Ureter (tissue), 1 donor: ENCODE data around the gene NHSL2. TPM values are rescaled to one million over a fixed set of nuclear protein-coding genes. Genes with fewer than 3 reads are reported as not detected.

Experiments used
- DNase-seq: peaks from one replicate; pipeline ENCODE4 v3.0.0-alpha.2; 2020; ENCODE audit warnings: low spot score
- total RNA-seq: library from RNA; stranded (reverse); gene quantifications from one replicate; pipeline ENCODE4 v1.2.4, GENCODE V29; 2023
- donor health status: DM: yes; HTN: yes; CAD: no.

The NHSL2 gene
- total RNA-seq, 1 donor from 2014 or later: 14.6 TPM

- peak; percentile 84 for DNase-seq
Measured at GRCh38 chrX:72018277-72019112, 107.8 kb downstream of the NHSL2 start.

- DNase-seq: peak; percentile 24
Measured at GRCh38 chrX:72019487-72019886, 108.8 kb downstream of the NHSL2 start.

DNA sequence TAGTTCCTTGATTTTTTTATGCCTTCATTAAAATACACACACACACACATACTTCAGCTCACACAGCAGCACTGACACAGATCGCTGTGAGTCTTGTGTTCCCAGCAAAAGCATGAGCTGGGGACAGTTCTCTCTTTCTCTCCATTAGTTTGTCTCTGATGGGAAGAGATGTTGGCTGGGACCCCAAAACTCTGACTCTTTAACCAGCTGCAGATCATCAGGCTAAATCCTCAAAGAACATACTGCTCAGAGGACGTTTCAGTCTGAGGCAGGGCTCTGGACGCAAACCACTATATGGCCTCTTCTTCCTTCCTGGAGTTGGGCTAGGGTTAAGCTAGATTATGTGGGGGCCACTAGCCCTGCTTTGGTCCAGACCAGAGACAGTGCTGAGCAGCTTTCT is 109.6 kb downstream of the NHSL2 start:
- DNase-seq: peak; percentile 35

GRCh38 chrX:72020788-72021187 is 110.1 kb downstream of the NHSL2 start:
- peak; percentile 13 for DNase-seq

- peak; percentile 35 for DNase-seq
Measured at GRCh38 chrX:72021975-72022374, 111.3 kb downstream of the NHSL2 start.

DNA sequence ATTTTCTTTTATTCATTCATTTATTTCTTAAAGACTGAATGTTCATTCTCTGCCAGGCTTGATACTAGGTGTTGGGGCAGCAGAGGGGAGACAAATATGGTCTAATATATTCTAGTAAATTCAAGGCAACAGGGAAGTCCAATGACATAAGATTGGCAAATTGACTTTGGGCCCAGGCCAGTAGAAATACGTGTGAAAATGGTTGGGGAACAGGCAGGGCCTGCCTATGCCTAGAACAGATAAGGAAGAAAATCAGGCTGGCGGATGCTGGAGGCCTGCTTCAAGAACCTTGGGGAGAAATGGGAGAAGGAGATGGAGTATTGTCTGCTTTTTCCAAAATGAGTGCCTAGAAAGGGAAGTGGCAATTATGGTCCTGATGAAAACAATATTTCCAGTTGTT is 112.4 kb downstream of the NHSL2 start:
- DNase-seq: peak; percentile 39

DNA sequence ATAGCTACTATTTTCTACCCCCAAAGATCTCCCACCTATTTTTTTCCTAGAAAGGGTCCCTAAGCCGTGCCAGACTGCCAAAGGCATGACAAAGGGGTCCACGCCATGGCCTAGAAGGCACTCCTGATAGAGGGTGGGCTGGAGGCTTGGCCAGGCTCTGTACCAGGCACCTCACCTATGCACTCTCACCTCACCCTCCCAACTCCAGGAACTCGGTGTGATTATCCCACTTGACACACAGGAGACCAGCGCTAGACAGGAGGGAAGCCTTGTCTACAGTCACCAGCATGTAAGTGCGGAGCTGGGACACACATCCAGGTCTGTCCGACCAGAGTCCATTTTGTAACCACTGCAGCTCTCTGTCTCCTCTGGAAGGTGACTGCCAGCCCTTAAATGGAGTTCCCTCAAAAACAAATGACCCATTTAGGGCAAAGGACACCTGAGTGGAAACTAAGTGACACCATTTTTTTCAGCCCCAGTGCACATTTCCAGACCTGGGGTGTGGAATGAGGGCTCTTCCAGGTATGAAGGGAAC is 114.7 kb downstream of the NHSL2 start:
- peak; percentile 24 for DNase-seq

DNA sequence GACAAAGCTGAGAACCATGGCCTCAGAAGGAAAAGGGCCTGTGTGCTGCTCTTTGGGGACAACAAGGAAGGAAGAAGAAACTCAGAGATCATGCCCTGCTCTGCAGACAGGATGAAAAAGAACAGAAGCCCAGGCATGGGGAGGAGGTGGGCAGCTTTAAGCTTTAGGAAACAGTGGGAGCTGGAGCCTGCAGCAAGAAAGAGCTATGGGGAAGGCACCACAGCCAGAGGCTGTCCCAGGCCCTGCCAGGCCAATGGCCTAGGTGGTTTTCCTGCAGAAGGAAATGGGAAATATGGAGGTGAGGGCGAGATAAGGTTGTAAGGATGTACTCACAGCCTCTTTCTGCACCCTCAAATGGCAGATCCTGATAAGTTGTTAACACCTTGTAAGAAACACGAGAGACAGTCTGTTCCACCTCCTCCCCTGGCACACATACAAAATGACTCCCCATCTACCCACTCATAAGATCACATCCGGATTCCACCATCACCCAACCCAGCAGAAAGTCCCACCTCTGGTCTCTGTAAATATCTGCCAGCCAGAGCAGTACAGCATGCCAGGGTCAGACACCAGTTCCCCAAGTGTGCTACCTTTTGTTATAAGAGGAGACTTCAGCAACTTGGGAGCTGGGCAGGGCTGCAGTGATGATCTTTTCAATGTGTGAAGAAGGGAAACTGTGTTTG is 115.8 kb downstream of the NHSL2 start:
- DNase-seq: peak; percentile 22

DNA sequence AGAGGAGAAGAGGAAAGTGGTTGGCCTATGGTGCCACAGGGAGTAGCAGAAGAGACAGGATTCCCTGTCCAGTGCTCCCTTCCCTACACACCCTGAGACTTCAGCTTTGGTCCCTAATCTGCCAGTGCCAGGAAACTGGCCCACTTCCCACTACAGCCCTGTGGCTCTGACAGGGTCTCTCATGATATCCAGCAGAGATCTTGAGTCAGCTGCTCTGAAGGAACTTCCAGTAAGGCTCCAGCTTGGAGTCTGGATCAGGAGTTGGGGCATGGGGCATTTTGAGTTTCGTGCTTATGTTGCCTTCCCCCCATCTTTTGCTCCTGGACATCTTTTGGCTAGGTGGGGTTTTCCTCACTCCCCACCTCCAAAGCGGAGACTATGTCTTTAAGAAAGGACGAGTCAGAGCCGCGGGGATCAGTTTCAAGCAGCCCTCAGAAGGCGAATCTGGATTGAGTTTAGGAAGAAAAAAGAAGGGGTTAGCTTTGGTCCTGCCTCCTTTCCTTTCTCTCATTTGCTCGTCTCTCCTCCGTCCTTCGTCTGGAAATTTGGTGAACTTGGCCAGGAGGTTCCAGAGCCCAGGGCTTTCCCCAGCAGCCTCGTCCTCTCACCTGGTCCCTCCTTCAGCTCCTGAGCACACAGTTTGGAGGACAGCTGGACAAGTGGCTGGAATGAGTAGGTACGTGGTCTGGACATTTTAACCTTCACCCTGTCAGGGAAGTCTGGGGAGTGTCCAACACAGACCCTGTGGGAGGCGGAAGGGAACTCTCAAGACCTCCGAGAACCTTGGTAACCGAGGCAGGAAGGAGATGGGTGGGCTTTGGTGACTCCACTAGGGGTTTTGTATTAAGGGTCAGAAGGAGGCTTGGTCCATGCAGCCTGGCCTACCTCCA is 116.6 kb downstream of the NHSL2 start:
- peak; percentile 32 for DNase-seq

DNA sequence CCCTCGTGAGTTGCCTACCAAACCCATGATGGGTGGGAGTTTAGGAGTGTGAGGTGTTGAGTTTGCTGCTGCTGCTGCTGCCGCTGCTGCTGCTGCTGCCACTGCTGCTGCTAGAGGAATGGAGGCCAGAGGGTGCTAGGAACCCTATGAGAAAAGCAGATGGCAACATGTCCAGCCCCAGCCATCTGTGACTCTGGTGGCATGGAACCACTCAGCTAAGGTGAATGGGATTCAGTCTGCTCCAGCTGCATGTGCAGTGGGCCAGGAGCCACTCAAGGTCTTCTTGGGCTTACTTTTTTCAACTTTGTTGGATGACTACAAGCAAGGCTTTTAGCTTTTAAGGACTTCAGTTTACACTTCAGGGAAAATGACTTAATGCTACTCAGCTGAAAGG is 117.3 kb downstream of the NHSL2 start:
- DNase-seq: peak; percentile 25

DNA sequence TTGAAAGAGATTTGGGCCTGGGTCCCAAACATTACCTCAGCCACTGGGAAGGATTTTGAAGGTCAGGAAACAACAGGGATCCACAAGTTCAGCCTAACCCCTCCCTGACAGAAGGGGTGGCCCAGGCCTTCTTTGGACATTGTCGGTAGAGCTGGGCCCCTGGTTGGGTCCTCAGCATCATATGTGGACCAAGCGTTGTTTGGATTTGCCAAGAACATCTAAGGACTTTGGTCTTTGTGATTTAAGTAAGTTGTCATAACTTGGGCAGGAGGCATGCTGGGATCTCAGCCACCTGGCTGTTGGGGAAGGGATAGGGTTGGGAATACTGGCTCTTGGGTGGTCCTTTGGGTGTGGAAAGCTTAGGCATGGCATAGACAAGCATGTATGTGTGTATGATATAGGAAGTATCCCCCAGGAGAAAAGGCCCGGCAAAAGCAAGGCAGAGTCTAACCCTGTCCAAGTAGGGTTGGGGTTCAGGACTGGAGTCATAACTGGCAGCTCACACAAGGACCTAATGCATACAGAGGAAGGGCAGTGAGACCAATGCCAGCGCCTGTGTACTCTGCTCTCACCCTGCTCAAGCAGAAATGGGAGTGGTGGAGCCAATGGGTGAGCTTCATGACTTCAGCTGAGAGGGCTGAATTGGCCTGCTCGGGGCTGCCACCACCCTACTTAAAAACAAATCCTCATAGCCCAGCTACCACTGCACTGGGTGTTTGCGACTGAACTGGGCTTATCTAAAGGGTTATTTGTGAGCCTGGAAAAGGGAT is 118.2 kb downstream of the NHSL2 start:
- DNase-seq: peak; percentile 32

DNA sequence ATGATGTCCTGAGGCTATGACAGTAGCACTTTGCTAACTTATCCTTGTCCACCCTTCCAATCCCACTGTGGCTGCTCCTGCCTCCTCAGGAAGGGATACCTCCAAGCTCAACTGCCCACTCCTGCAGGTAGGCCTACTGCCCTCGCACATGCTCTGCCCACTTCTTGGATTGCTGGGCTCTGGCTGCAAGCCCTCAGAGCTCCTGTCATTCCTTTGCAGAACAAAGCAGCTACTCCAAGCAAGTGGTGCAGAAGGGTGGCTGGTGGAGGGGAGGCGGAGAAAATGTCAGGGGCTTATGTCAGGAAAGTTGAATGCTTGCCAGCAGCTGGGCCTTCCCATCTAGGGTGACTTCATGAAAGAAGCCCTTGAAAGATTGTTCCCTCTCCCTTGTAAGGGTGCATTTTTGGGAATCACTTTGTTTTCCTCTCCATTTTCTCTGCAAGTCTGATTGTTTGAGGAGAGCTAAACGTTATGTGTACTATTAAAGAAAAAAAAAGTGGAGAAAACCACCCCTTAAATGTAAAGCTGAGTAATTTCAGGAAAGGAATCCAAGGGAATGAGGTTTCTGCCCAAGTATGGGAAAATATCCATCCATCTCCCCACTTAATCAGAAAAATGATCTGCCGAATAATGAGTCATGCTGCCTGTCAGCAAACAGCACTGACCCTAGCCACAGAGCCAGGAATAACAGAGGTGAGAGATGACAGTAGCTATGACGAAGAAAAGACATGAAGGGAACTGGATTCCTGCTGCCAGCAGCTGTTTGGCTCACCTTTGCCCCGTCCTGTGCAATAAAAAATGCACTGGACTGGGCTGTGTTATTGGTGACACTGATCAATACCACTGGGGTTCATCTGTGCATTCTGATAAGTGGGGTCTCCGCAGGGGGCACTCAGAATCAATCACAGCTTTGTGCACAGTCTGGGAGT is 119.1 kb downstream of the NHSL2 start:
- peak; percentile 42 for DNase-seq

- DNase-seq: peak; percentile 10
Measured at GRCh38 chrX:72030431-72030830, 119.8 kb downstream of the NHSL2 start.

DNA sequence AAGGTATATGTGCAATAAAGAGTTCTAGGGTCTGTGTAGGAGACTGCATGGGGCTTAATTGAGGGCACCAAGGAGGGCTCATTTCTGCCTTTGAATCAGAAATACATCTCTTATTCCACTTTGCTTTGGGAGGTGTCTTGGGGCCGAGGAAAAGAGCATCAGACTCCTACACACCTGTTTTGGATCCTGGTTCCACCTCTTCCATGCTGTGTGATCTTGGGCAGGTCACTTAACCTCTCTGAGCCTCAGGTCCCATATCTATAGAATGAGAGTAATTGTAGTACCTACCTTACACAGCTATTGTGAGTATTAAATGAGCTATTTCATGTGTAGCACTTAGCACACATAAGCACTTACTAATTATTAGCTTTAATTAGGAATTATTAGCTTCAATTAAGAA is 120.5 kb downstream of the NHSL2 start:
- DNase-seq: no peak

DNA sequence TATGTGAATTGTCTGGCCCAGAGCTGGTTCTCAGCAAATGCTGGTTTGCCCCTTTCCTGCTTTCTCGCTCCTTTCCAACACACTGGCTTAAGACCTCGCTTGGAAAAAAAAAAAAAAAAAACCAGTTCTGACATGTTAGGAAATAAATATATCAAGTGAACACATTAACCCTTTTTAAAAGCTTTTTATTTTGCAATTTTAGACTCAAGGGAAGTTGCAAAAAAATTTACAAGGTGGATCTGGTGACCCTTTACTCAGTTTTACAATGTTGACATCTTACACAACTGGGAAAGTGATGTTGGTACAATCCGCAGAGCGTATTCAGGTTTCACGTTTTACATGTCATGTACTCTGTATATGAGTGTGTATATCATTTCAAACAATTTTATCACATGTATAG is 121.0 kb downstream of the NHSL2 start:
- no peak for DNase-seq

DNA sequence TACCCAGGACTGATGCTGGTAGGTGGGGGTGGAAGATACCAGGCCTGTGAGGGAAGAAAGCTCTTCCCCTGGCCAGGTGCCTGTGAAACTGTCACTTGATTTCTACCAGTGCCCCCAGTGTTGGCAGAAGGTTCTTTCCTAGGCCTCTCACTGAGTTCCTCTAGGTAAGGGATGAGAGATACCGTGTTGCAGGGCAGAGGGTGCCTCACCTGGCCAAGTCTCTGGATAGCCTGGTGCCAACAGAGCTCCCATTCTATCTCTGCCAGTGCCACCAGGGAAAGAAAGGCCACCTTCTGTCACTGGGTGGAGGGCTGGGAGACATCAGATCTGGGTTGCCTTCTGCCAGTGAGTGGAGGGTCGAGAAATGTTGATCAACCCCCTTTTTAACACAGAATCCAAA is 127.0 kb downstream of the NHSL2 start:
- no peak for DNase-seq

DNA sequence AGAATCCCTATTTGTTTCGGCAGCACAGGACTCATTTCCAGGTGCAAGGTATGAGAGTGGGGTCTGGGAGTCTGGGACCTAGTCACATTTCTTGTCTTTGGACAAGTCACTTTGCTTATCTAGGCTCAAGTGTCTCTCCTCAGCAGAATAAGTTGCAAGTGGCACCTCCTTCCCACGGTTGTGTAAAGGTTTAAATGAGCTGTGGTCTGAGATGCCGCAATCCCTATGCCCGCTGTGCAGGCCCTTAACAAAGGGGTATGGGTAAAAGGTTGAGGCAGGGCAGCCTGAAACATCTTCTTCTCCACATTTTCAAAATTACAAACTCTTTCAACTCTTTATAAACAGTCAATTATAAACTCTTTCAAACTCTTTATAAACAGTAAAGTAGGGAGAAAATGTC is 127.4 kb downstream of the NHSL2 start:
- peak; percentile 26 for DNase-seq

DNA sequence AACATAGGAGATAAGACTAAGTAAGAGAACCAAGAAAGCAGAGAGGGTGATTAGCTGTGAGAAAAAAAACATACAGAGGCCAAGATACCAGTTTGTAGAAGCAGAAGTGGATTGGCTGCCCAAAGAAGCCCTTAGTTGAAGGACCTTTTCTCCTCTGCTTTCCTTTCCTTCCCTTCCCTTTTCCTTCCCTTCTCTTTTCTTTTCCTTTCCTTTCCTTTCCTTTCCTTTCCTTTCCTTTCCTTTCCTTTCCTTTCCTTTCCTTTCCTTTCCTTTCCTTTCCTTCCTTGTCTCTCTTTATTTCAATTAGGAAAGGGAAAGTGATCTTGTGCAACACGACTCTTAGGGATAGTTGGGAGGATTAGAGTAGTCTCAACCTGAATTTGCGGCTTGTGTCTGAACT is 128.2 kb downstream of the NHSL2 start:
- DNase-seq: no peak

- peak; percentile 9 for DNase-seq
Measured at GRCh38 chrX:72040506-72040905, 129.9 kb downstream of the NHSL2 start.

- peak; percentile 19 for DNase-seq
Measured at GRCh38 chrX:72041176-72041575, 130.5 kb downstream of the NHSL2 start.
